Stimulated activated naive CD8-positive, alpha-beta T cell treated with anti-CD3 and anti-CD28 coated beads, Interleukin-15, Interleukin-2, amounts not matched to agents 100 U/mL and 50 U/mL, for 24 hours (primary cell): ENCODE measurements around the gene MICALL2.
"Not testable (repeated sequence)": the region's sequence is repeated elsewhere in the genome, so short reads cannot be mapped to it uniquely, and the experiment has no call there.

ENCODE experiments used
- ATAC-seq: fragments of 150-1000 bp; cut with Tn5 transposase; one replicate; pipeline ENCODE4 v1.10.0; 2021
- DNase-seq: peaks from one replicate; pipeline ENCODE4 v3.0.0; 2021

Gene MICALL2

DNA sequence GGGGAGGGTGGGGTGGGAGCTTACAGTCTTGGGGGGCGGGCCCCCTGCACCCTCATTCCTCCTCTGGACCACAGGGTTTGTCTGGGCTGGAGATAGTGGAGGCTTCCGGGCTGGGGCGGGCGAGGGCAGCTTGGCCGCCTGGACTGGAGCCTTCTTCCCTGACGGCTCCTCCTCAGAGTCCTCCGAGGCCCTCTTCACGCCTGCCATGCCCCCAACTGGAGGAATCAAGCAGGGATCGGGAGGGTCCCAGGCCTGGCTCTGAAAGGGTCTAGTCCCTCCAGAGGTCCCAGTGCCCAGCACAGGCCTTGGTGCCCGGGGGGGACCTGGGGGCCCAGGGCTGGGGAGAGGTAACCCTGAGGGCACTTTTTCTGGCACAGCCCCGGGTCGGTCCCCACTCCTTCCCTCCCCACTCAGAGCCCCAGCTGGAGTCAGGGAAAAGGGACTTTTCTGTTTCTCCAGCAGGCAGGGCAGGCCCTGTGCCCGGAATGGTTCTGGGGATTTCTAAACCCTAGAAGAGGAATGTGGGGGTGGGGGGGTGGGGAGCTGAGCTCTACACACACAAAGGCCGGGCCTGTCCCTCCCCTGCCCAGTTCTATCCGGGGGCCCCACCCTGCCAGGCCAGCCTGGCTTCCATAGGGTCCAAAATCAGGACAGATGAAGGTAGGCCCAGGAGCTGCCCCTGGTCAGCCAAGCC, 11.6 kb downstream of the MICALL2 start:
- ATAC-seq, result no peak
- no peak for DNase-seq

DNA sequence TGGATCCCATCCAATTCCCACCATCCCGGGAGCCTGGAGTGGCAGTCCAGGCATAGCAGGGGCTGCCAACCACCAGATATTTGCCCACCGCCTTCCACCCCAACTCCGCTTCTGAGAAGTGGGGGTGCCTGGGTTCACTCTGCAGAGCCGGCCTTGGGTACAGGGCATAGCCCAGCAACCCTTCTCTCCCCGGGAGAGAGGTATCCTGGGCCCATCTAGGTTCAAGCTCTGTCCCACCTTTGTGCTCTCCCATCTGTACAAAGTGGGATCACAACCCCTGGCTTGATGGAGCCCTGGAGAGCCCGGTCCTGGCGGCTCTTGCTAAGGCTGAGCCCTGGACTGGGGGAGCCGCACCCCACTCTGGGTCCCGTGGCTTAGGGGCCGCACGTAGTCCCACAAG, 12.2 kb downstream of the MICALL2 start:
- DNase-seq, result no peak
- no peak for ATAC-seq

DNA sequence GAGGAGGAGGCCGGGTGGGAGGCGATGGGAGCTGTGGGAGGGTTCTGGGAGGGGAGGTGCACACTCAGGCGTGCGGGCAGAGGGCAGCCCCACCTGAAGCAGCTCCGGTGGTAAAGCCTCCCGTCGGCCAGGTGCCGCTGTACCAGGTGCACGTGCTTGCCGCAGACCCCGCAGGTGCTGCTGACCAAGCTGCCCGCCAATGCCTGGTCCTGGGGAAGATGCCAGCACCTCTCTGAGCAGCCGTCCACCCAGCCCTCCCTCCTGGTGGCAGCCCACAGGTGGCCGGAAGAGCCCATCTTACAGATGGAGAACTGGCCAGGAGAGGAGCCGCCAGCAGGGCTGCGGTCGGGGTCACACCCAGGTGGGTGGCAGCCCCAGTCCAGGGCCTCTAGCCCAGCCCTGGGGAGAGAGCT, 12.6 kb downstream of the MICALL2 start:
- DNase-seq, result no peak
- no peak for ATAC-seq

DNA sequence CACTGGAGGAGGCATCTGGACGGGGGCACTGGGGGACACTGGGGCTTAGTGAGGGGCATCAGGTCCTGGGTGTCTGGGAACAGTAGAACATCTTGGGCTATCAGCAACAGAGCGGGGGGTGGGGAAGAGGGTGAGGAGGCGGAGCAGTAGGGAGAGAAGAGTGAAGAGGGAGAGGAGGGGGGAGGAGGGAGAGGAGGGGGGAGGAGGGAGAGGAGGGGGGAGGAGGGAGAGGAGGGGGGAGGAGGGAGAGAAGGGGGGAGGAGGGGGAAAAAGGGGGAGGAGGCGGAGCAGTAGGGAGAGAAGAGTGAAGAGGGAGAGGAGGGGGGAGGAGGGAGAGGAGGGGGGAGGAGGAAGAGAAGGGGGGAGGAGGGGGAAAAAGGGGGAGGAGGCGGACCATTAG, 13.2 kb downstream of the MICALL2 start:
- DNase-seq, ATAC-seq: not testable (repeated sequence)

DNA sequence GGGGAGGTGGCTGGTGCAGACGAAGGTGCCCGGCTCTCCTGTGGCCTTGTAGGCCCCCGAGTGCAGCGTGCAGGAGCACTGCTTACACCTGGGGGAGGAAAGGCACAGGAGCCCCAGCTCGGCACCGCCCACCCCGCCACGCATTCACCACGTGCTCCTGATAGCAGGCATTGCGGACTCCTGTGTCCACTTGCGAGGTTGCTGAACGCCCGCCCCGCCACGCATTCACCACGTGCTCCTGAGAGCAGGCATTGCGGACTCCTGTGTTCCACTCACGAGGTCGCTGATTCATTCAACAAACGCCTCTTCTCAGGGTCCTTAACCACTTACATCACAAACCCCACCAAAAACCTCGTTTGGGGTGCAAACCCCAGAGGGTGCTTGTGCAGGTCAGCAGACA, 13.9 kb downstream of the MICALL2 start:
- ATAC-seq, result no peak
- DNase-seq, result no peak

DNA sequence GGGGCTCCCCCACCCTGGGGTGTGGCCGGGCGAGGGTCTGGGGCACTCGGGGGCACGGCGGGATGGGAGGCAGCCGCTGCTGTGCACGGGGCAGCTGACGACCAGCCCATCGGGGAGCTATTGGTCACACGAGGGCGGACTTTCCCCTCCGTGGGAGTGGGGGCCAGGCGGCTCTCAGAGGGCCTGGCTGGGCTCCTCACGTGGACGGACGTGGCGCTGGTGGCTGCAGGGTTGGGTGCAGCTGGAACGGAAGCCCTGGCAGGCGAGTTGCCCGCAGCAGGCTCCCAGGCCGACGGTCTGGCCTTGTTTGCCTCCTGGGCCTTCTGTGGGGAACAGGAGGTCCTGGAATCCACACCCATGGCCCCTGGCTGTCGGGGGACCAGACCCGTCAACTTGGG, 14.3 kb downstream of the MICALL2 start:
- ATAC-seq (no peak), DNase-seq (no peak)

DNA sequence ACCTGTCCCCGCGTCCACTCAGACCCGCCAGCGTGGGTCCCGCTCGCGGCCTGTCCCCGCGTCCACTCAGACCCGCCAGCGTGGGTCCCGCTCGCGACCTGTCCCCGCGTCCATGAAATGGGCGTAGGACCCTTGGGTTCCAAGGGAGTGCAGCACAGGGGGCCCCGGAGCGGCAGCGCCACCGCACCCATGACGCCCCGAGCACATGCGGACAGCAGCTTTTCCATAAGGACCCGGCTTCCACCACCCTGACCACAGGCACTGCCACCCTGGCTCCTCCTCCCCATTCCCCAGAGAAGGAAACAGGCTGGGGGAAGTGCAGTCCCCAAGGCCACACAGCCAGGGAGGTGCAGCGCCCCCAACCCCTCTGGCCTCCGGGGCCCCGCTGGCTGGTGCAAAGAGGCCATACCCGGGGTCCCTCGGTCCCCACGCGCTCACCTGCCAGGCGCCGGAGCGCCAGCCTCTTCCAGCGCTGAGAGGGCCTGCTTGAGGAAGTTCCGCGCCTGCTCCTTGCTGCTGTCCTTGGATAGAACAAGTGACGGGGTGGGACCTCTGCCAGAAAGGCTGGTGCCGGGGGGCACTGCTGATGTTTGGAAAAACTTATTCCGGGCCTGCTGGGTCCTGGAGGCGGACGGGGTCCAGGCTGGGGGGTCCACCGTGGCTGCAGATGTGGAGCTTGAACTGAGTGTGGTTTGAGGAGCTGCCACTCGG, 14.9 kb downstream of the MICALL2 start:
- ATAC-seq (no peak), DNase-seq (no peak)

DNA sequence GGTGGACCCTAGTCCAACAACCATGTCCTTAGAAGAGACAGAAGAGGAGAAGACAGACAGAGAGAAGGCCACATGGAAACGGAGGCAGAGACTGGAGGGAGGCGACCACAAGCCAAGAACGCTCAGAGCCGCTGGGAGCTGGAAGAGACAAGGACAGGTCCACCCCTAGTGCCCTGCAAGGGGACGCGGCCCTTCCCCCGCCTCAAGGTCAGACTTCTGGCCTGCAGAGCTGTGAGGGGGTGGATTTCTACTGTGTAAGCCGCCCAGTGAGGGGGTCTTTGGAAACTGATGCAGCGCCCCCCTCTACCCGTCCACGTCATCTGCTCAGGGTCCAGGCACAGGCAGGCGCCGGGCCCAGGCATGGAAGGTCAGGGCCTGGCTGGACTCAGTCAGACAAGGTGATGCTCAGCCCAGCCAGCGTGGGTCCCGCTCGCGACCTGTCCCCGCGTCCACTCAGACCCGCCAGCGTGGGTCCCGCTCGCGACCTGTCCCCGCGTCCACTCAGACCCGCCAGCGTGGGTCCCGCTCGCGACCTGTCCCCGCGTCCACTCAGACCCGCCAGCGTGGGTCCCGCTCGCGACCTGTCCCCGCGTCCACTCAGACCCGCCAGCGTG, 15.6 kb downstream of the MICALL2 start:
- not testable (repeated sequence) for DNase-seq

DNA sequence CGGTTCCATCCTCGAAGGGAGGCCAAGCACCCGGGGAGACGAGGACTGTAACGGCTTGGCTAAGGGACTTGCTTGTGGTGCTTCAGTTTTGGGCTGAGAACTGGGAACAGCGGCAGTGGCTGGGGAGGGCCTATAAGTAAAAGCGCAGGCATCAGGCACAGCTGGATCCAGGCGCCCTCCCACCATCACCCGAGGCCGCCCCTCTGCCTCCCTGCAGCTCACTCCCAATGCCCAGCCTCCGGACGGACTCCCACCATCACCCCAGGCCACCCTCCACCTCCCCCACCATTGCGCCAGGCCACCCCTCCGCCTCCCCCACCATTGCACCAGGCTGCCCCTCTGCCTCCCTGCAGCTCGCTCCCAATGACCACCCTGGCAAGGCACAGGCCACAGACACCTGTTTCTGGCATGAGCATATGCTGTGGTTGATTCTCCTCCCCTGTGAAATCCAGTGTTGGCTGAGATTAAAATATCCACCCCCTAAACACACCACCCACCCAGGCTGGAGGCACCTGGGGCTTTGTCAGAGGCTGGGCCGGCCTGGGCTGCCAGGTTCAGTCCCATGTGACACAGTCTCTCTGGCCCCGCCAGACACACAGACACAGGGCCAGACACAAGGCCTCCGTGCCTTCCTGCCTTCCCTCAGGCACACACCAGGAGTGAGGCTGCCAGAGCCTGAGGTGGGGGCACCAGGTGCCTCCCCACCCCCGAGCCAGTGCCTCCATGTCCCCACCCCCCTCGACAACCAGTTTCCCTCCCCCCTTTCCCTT, 16.7 kb downstream of the MICALL2 start:
- DNase-seq (no peak), ATAC-seq (no peak)

More for the DNA sequence above, 15.6 kb downstream of the MICALL2 start:
- ATAC-seq, result not testable (repeated sequence)

DNA sequence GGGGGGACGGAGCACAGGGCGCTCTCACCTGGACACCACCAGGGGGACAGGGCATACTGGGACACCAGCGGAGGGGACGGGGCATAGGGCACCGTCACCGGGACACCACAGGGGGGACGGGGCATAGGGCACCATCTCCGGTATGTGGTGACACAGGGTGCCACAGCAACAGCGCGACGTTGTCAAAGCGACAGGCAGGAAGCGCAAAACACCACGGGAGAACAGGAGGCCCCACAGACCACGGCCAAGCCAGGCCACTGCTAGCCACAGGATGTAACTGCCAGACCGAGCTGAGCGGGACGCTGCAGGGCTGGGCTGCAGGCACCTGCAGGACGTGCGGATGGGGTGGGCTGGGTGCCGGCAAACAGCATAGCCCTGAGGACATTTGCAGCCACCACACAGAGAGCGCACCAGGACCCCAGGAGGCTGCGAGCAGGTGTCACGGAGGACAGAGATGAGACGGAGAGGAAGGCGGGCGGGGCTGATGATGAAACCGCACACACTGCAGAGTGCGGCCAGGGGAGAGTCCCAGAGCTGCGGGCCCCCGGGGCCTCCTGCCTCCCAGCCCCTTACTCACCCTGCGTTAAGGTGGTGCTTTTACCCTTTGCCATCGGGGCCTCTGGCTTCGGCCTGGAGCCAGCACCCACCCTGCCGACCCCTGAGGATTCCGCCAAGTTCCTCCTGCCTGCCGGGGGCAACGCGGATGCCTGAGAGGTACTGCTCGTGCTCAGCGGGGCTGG, 17.5 kb downstream of the MICALL2 start:
- no peak for ATAC-seq
- DNase-seq, result no peak

DNA sequence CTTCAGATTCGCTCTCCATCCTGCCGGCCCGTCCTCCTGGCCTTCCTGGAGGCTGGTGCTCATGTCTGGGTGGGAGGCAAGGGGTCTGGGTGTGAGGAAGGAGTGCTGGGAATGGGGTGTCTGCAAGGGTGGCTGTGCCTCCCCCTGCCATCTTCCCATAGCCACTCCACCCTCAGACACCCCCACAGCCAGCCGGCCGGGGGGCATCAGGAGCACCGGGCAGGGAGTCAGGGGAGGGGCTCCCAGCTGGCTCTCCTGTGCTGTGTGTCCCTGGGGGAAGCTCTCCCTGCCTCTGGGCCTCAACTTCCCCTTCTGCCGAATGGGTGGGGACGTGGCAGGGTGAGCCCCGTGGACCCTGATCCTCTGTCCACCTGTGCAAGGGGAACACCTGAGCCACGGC, 18.6 kb downstream of the MICALL2 start:
- ATAC-seq (no peak), DNase-seq (no peak)

DNA sequence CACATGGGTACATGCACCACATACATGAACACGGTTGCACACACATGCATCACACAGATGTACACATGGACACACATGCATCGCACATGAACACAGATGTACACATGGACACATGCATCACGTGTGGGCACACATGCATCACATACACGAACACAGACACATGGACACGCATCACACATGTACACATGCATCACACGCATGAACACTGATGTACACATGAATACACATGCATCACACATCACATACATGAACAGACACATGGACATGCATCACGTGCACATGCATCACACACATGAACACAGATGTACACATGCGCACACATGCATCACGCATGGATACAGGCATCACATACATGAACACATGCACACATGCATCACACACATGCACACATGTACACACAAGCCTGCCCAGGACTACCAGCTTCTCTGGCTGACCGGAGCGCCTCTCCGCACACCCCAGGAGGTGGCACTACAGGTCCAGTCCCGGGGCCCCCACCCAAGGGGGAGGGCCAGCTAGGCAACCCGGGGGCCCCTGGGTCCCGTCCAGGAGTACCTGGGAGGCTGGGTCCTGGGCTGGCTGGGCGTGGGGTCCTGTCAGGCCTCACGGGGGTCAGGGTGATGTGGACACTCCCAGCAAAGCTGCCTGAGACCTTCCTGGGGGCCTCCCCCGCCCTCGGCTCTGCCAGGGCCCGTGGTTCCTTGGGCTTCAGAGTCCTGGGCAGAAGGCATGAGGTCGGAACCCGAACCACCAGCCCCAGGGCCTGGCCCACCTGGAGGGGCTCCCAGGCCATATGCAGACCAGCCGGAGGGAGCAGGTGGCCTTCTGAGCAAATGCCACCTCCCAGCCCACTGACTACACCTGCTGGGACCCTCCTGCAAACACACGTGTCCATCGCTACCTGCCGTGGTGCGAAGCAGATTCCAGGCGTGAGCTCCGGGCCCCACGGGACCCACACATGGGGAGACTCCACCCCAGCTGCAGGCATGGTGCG, 19.6 kb downstream of the MICALL2 start:
- ATAC-seq (no peak), DNase-seq (no peak)

DNA sequence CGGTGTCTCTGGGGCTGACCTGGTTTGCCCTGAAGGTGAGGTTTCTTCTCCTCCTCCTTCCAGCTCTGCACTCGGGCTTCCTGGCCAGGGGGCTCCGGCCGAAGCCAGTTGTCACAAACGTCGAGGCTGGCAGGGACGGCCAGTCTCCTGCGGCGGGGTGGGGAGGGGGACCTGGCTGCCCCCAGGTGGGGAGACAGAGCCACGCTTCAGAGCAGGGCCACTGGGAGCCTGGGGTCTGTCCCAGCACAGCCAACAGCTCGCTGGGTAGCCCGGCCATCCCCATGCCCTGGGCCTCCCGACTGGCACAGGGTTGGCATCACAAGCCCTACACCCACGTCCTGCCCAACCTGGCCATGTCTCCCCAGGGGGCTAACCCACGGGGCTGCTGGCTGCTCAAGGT, 20.4 kb downstream of the MICALL2 start:
- ATAC-seq (no peak), DNase-seq (no peak)

DNA sequence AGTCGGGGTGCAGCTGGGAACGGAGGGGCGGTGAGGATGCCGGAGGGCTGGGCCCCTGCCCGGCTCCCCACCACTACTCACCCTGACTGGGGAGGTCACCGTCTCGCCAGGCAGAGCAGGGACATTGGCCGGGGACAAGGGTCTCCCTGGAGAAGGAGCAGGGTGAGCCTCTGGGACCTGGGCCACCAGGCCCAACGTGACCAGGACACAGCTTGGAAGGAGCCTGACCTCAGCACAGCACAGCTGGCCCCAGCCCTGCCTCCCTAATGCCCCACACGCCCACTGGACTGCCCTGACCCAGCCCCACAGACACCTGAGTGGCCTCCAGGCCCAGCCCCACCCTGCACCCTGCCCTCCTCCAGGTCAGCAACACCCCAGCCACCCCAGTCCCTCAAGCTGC, 21.1 kb downstream of the MICALL2 start:
- ATAC-seq, result no peak

DNA sequence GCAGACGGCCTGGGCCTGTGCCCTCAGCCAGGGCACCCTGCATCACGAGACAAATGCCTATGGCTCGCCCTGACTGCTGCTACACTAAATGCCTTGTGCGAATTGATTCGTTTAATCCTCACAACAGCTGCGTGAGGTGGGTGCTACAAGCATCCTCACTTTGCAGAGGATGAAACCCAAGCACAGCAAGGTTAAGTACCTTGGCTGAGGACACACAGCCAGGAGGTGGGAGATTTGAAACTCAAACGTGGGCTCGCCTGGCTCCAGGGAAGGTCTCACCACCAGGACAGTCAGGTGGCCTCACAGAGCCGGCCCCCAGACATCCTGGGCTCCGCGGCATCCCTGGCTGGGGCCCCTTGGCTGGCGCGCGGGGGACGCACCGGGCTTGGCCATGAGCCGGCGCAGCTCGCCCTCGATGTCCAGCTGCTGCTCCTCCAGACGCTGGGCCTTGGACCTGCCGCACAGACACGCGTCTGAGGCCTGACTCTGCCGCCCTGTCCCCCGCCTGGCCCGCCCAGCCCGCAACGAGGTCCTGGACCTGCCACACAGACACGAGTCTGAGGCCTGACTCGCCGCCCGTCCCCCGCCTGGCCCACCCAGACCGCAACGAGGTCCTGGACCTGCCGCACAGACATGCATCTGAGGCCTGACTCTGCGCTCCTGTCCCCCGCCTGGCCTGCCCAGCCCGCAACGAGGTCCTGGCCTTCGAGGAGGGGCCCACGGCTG, 22.0 kb downstream of the MICALL2 start:
- ATAC-seq, result no peak
- DNase-seq, result no peak

More for the DNA sequence above, 21.1 kb downstream of the MICALL2 start:
- no peak for DNase-seq

DNA sequence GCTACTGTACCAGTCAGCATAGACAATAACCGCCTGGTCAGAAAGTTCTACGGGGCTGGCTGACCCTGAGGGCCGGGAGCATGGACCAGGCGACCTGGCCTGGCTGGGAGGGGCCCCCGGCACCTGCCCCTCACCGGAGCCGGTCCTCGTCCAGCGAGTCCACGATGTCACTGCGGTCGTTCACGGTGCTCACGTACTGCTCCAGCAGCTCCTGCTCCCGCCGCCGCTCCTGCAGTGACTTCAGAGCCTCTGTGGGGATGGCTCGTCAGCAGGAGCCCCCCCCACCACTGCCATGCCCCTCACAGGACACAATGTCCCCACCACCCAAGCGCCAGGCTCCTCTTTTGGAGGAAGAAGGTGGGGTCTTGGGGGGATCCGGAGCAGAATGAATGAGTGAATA, 22.7 kb downstream of the MICALL2 start:
- ATAC-seq (no peak), DNase-seq (no peak)

DNA sequence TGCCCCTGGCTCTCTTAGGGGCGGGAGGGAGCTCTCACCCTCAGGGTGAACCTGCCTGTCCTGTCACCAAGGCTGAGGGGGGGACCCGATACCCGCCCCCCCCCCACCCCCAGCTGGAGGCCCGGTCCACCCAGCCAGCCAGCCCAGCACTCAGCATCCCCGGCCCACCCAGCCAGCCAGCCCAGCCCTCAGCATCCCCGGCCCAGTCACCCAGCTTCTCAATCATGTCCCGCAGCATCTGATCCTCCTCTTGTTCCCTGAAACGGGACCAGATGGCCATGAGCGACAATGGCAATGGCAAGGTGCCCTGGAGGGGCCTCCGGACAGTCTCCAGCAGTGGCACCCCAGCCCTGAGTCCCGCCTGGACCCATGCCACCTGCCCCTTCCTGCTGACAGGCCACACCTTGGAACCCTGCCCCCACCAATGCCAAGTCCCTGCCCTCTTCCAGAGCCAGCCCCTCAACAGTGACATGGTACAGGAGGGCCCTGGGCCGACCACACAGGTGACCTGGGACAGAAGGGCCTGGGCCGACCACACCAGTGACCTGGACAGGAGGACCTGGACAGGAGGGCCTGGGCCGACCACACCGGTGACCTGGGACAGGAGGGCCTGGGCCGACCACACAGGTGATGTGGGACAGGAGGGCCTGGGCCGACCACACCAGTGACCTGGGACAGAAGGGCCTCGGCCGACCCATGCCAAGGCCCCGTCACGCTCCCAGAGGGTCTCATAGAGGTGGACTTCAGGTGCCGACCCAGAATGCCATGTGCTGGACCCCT, 24.2 kb downstream of the MICALL2 start:
- no peak for DNase-seq
- ATAC-seq, result no peak

DNA sequence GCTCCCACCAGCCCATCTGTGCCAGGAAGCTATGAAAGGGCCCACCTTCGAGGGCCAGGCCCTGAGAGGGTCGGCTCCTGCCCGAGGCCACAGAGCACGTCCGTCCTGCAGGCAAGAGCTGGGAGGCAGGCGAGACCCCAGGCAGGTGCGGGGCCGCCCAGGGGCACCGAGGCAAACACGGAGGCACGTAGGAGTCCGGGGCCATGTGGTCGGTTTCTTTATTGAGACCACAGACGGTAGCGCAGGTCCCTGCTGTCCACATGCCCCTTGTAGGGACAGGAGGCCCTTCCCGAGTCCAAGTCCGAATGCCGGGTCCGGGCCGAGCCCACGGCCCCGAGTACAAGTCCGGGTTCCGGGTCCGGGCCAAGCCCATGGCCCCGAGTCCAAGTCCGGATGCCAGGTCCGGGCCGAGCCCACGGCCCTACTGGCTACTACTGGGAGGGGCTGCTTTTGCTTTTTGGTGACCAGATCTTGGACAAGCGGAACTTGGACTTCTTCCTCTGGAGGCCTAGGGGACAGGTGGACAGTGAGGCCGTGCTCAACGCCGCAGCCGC, 25.0 kb downstream of the MICALL2 start:
- ATAC-seq (no peak), DNase-seq (no peak)
